Hematopoietic multipotent progenitor cell treated with erythropoietin and hydrocortisone succinate and interleukin-3 and kit ligand, for 8 days (in vitro differentiated cells): ENCODE results near the gene AP3S2.

ENCODE experiments used
- DNase-seq: peaks from one replicate; pipeline ENCODE4 v3.0.0-alpha.2; 2015

Gene AP3S2

DNA sequence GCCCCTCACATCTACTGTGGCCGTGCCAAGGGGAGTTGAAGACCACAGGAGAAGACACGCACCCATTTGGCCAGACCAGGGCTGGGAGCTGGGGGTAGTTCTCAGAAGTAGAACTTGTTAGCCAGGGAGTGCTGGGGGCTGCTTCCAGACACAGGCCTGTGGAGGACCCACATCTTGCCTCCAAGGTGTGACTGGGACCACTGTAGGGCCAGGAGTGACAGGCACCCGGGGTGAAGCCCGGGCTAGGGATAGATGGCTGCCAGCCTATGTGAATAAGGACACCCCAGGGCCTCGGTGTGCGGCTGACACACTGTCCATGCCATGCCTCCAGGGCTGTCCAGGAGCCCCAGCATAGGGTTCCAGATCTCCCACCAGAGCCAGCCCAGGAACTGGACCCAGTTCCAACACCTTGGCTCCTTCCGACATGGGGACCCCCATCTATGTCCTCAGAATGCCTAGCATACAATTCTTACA is 80.9 kb downstream of the AP3S2 start:
- DNase-seq = no peak

- no peak for DNase-seq
These were observed 81.6 kb downstream of the AP3S2 start for GRCh38 chr15:89812011-89812846.

DNA sequence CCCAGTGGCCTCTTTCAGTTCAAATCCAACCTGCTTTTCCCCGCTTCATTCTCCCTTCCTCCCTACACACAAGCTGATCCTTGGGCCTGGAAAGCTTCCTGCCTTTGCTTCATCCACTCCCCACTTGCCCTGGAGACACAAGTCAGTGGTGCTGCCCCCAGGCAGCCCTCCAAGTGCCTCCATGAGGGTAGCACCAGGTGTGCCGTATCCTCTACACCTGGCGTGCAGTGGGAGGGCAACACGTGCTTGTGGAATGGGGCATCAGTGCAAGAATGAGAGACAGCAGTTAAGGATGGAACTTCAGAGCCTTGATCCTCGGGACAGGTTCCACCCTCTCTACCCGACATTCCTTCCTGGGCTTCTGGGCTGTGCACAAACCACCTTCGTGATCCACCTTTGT is 83.0 kb downstream of the AP3S2 start:
- DNase-seq = no peak

GRCh38 chr15:89809787-89810148 is 84.0 kb downstream of the AP3S2 start:
- DNase-seq = no peak

DNA sequence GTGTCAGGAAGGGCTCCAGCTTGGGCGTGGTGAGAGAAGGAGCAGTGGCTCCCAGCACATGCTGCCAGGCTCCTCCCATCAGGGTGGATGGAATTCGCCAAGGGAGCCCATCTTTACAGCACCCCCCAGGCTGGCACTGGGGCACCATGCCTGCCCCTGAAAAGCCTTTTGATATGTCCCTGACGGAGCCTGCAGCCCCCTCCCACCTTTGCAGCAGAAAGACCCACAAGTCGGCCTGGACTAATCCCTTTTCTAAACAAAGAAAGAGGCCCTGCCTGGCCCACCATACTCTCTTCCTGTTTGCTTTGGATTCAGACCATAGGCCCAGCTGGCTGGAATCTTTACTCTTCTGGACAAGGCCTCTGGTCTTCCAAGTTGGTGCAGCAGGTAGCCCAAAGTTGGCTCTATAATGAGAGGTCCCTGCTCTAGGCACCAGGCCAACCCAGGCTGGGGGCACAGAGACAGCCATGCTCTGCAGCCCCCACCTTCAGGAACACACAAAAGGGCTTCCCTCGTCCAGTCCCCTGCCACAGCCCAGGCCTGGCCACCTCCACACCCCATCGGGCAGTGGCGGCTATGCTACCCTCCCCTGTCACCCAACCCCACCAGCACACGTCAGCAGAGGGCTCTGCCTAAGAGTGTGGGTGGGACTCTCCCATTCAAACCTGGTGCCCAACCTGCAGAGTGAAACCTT is 84.6 kb downstream of the AP3S2 start:
- DNase-seq = no peak

GRCh38 chr15:89808160-89808870 is 85.5 kb downstream of the AP3S2 start:
- no peak for DNase-seq

DNA sequence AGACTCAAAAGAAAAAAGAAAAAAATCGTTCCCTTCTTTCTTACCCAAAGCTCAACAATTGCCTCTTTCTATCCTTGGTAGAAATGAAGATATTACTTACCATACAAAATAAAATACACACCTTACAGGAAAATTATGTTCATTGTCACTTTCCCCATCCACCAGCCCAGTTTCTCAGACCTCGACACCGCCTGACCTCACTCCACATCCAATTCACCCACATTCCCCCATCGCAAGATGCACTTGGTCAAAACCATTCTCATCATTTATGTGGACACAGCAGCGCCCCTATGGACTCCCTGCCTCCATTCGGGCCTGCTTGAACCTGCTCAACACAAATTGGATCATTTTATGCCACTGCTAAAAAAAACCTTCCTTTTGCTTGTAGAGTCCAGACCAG is 86.1 kb downstream of the AP3S2 start:
- no peak for DNase-seq

DNA sequence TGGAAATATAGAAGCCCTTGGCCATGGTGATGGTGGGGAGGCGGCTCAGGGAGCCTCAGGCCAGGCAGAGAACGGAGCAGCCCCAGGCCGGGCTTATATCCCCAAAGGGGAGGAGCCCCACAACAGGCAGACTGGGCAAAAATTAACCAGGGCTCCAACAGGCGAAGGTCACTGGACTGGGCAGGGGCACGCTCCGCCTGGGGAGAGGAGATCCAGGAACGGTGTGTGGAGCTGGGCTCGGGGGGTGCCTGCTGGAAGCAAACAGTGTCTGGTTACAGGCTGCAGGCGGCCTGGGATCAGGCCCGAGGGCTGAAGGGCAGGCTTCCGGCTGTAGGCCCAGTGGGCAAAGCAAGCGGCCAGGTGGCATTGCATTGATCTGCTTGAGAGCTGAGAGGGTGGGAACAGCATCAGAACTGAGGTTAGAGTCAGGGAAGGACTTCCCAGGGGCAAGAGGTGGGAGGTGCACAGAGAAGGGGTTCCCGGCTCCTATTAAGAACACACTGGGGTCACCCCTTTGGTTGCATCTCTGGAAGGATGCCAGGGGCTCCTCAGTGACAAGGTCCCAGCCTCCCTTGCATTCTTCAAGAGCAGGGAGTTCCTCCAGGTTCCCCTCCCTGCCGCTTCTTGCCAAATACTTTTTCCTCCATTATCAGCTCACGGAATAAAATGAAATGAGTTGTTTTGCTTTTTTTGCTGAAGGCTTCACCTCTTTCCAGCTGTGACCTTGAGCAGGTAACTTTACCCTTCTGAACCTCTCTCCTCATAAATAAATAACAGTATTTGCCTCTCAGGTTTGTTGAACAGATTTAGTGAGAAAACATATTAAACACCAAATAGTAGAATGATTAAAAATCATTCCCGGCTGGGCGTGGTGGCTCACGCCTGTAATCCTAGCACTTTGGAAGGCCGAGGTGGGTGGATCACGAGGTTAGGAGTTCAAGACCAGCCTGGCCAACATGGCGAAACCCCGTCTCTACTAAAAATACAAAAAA is 86.9 kb downstream of the AP3S2 start:
- DNase-seq = no peak

DNA sequence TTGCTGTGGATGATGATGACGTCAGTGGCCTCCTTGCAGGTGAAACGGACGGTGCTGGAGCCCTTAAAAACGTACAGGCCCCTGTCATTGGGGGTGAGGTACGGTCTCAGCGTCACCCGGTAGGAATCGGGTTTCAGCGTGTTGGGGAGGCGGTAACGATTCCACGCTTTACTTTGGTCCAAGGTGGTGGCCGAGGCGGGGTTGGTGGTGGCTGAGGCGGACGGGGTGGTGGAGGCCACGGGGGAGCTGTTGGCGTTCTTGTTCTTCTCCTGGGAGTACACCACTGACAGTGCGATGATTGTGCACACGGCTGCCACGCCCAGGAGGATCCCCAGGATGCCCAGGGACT is 87.6 kb downstream of the AP3S2 start:
- no peak for DNase-seq

DNA sequence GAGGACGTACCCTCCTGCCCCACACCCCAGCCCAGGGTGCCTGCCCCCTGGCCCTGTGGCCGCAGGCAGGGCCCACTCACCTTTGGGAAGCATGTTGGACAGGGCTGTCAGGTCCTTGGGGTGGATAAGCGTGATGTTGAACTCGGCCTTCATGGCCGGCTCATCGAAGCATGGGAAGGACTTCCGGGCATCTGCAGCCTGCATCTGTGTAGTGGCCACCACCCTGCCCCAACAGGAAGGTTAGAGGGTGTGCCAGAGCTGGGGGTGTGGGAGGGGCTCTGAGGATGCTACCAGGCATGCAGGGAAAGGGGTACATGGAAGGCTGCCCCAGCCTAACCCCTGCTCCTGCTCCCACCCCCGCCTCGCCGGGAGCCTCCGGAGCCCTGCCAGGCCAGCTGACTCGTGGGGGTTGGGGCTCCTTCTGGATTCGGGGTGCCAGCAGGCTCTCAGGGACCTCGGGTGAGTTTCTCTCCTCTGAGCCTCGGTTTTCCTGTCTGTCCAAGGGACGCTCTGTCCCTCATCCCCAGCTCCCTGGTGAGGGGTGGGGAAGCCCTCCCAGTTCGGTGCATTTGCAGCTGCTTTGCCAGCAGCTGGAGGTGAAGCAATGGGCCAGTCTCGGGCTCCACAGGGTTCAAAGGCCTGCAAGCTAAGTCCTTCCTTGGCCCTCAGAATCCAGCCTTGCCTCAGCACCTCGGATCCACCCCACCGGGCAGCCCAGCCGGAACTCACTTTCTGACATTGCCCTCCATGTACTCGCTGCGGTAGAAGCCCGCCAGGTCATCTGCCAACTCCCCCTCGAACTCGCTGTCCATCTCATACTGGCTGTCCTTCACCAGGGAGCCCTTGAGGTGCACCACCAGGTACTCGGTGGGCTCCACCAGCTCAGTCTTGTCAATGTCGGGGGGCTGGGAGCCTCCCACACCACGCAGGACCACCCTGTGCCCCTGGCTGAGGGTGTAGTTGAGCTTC is 88.3 kb downstream of the AP3S2 start:
- no peak for DNase-seq

DNA sequence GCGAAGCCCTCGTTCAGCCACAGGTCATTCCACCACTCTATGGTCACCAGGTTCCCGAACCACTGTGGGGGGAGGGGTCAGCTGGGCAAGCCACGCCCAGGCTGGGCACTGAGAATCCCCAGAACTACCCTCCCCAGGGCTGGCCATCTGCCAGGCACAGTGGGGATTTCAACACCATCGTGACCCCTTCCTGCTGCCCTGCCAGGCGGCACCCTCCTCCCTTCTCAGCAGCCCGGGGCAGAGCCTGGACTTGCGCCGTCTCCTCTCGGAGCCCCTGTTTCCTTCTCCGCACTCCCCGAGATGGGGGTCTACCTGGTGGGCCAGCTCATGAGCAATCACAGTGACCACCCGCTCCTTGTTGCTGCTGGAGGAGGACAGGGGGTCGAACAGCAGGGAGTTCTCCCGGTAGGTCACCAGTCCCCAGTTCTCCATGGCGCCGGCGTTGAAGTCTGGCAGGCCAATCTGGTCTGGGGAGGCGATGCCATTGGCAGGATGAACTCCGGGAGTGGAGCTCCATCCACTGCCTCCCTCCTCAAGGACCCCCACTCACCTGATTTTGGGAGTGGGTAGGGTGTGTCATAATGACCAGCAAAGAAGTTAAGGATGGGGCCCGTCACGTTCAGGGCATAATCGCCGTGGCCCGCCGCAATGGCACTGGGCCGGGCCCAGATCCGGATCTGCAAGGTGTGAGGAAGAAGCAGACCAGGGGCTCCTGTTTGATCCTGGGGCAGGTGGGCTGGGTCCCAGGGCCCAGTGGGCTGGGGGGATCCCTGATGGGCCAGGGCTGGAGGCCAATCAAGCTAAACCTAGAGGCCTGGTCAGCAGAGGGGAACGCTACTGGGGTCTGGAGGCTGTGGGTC is 89.6 kb downstream of the AP3S2 start:
- no peak for DNase-seq

GRCh38 chr15:89802986-89803824 is 90.6 kb downstream of the AP3S2 start:
- DNase-seq = no peak

DNA sequence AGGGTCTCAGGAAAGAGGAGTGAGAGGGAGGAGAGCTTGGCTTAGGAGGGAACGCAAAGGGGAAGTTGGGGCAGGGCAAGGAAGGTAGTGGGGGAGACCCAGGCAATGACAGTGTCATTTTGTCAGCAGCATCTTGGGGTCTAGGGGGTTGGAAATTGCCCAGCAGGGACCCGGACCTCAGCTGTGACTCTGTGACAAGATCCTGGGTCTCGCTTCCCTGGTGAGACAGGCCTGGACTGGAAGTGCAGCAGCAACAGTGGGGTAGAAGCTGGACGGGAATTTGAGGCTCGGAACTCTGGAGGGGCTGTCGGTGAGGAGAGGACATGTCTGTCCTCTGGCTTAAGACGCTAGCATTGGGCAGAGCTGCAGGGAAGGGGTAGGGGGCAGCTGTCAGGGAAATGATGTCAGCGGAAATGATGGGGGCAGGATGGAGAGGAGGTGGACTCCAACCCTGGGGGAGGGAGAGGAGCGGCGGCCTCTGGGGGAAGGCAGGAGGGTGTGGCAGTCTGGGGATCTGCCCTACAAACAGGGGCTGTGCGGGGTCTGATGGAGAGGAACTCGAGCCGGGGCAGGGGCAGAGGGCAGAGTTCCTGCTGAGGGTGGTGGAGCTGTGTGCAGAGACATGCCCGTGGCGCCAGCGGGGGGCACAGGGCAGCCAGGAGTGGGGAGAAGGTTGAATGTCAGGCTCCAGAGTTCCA is 91.4 kb downstream of the AP3S2 start:
- no peak for DNase-seq

DNA sequence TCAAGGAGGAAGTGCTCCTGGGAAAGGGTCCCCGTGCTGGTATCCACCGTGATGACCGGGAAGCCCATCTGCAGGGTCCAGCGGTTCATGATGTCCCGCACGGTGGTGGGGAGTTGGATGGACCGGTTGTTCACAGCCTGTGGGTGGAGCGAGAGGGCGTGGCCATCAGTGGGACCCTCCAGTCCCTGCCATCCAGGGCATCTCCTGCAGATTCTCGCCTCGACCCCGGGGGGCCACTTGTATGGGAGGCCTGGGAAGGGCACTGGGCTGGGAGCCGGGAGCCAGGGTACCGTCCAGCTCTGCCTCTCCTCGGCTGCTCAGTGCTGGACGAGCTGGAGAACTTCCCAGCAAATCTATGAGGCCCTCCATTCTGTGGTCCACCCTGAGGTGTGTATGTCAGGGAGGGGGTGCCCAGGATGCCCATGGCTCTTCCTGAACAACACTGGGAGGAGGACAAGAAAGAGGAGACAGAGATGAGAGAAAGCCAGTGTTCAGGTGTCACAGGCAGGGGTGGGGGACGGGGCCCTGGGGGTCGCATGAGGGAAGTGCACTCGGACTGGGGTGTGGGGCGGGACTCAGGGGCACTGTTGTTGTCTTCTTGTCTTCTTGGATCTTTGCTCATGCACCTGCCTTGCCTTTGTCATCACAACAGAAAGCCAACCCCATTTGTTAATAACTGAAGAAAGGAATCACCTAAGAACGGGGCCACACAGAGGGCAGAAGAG is 92.2 kb downstream of the AP3S2 start:
- no peak for DNase-seq

GRCh38 chr15:89799918-89800498 is 93.8 kb downstream of the AP3S2 start:
- no peak for DNase-seq

- no peak for DNase-seq
These were observed 94.5 kb downstream of the AP3S2 start for GRCh38 chr15:89799011-89799911.
